Activated CD8-positive, alpha-beta T cell treated with anti-CD3 and anti-CD28 coated beads for 36 hours (primary cell): Measurements from ENCODE around the gene PDIA5. TPM values are rescaled to one million over a fixed set of nuclear protein-coding genes. Genes with fewer than 3 reads are reported as not detected.

Source experiments
- ATAC-seq: fragments of 200-7000 bp; cut with Tn5 transposase; one replicate; pipeline ENCODE4 v1.10.0; 2021; ENCODE audit warnings: mild to moderate bottlenecking, moderate library complexity
- CTCF ChIA-PET: fragments of 350-600 bp; sonication (Branson Sonifier 250); formaldehyde crosslinking; loops from one replicate; lab custom pipeline; 2021; ENCODE audit warnings: antibody characterized with exemption; lab: Charles Lee
- POLR2A ChIA-PET: fragments of 350-600 bp; sonication (Branson Sonifier 250); formaldehyde crosslinking; loops from one replicate; lab custom pipeline; 2021; ENCODE audit warnings: antibody characterized with exemption; lab: Charles Lee
- DNase-seq: peaks from one replicate; pipeline ENCODE4 v3.0.0-alpha.2; 2020
- H3K27ac Mint-ChIP-seq: one replicate; pipeline ENCODE4 v1.8.0; 2021; ENCODE audit warnings: mild to moderate bottlenecking, mixed read lengths
- H3K27me3 Mint-ChIP-seq: one replicate; pipeline ENCODE4 v1.8.0; 2021; ENCODE audit warnings: mixed read lengths
- H3K36me3 Mint-ChIP-seq: one replicate; pipeline ENCODE4 v1.8.0; 2021; ENCODE audit warnings: low read depth, mixed read lengths
- H3K4me1 Mint-ChIP-seq: one replicate; pipeline ENCODE4 v1.8.0; 2021; ENCODE audit warnings: low read depth, mixed read lengths
- H3K4me3 Mint-ChIP-seq: one replicate; pipeline ENCODE4 v1.8.0; 2021; ENCODE audit warnings: mild to moderate bottlenecking, moderate library complexity, mixed read lengths
- H3K9me3 Mint-ChIP-seq: one replicate; pipeline ENCODE4 v1.8.0; 2021; ENCODE audit warnings: mixed read lengths
- intact Hi-C: fragments of 100-400 bp; cut with micrococcal nuclease; formaldehyde crosslinking; loops from one replicate; pipeline ENCODE4 v1.10.0; 2022
- total RNA-seq, 2 experiments: library from RNA; stranded (reverse); gene quantifications; one replicate each; pipeline ENCODE4 v1.2.3, GENCODE V29; 2021
- TF ChIP-seq, protein P1 (sequence below): fragments of 200-600 bp; IDR thresholded peaks from one replicate; pipeline ENCODE4 v1.8.0; 2022; ENCODE audit warnings: antibody characterized with exemption, mild to moderate bottlenecking

Gene PDIA5
- total RNA-seq, 2 experiments from 2014 or later, result 17.9 to 19.0 TPM

DNA sequence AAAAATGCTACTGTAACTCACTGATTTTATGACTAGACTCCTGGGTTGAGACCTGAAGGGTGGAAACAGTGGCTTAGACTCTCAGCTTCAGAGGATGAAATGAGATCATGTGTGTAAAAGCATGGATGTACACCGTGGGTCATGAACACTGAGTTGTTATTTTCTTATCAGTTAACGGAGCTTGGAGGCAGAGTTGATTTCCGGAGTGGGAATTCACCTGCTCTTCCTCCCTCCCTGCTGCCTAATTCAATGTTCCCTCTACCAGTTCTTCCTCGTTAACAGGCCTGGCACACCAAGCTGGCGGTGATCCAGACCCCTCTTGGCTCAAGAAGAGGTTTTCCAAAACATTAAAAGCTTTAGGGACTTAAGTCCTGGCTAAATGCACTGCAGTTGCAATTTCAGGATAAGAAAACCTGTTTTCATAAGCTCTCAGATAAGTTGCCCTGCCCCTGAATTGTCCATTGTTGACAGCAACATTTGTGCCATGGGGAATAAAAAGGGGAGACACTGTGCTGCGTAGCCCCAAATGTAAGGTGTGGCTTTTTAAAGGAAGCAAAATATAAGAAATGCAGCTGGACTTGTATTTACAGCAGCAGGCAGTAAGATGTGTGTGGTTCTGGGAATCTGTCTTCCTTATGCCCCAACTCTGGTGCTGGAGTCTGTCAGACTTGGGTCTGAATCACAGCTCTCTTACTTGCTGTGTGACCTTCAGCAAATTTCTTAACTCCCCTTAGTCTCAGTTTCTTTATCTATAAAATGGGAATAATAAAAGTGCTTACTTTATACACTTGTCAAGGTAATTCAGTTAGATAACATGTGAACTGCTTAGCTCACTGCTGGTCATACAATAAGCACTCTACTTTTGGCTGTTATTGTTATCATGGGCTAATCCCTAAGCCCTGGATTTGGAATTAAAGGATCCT, 9.9 kb downstream of the PDIA5 start:
- Mint-ChIP-seq H3K27ac (no peak overlapping the region), H3K36me3 (peaks cover 6% of the 10 kb centered on the region), H3K27me3 (no peaks in the 10 kb centered on the region), H3K9me3 (no peaks in the 10 kb centered on the region), H3K4me3 (no peak overlapping the region), H3K4me1 (peaks cover 25% of the 10 kb centered on the region)
- TF ChIP-seq, protein P1, sequence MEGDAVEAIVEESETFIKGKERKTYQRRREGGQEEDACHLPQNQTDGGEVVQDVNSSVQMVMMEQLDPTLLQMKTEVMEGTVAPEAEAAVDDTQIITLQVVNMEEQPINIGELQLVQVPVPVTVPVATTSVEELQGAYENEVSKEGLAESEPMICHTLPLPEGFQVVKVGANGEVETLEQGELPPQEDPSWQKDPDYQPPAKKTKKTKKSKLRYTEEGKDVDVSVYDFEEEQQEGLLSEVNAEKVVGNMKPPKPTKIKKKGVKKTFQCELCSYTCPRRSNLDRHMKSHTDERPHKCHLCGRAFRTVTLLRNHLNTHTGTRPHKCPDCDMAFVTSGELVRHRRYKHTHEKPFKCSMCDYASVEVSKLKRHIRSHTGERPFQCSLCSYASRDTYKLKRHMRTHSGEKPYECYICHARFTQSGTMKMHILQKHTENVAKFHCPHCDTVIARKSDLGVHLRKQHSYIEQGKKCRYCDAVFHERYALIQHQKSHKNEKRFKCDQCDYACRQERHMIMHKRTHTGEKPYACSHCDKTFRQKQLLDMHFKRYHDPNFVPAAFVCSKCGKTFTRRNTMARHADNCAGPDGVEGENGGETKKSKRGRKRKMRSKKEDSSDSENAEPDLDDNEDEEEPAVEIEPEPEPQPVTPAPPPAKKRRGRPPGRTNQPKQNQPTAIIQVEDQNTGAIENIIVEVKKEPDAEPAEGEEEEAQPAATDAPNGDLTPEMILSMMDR, result no peak
- intact Hi-C loops, result no loop called here
- POLR2A ChIA-PET, result interaction anchor here (1.7 kb wide), 1 partner anchor 9 kb away, joined by 8 read pairs; the partner anchor contains the start of gene PDIA5
- DNase-seq, result no peak
- CTCF ChIA-PET, result interaction anchor here (1.8 kb wide), 1 partner anchor 9 kb away, joined by 5 read pairs; no protein-coding TSS in a partner anchor
- no peak for ATAC-seq

DNA sequence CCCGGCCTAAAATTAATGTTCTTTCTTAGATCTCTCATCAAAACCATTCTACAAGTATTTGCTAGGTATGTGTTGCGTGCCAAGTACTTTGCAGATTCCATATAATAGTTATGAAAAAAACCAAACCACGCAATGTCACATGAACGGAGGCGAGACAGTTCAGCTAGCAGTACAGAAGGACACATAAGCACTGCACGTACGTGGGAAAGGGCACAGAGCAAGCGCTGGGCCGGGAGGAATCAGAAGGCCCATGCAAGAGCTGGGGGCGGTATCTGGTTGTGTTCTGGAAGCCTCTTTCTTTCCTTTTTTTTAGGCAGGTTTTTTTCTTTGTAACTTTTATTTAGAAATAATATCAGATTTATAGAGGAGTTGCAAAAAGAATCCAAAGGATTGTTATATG, 11.3 kb downstream of the PDIA5 start:
- Mint-ChIP-seq H3K9me3 (no peaks in the 10 kb centered on the region), H3K4me3 (no peak overlapping the region), H3K36me3 (peaks cover 4% of the 10 kb centered on the region), H3K27me3 (no peaks in the 10 kb centered on the region), H3K4me1 (peaks cover 30% of the 10 kb centered on the region), H3K27ac (no peak overlapping the region)
- DNase-seq (no peak), ATAC-seq (no peak)
- intact Hi-C loops, result no loop called here
- TF ChIP-seq, protein P1, result no peak
- ChIA-PET POLR2A (no interaction called here), CTCF (interaction anchor here (0.7 kb wide), 1 partner anchor 135 kb away, joined by 3 read pairs; no protein-coding TSS in a partner anchor)

DNA sequence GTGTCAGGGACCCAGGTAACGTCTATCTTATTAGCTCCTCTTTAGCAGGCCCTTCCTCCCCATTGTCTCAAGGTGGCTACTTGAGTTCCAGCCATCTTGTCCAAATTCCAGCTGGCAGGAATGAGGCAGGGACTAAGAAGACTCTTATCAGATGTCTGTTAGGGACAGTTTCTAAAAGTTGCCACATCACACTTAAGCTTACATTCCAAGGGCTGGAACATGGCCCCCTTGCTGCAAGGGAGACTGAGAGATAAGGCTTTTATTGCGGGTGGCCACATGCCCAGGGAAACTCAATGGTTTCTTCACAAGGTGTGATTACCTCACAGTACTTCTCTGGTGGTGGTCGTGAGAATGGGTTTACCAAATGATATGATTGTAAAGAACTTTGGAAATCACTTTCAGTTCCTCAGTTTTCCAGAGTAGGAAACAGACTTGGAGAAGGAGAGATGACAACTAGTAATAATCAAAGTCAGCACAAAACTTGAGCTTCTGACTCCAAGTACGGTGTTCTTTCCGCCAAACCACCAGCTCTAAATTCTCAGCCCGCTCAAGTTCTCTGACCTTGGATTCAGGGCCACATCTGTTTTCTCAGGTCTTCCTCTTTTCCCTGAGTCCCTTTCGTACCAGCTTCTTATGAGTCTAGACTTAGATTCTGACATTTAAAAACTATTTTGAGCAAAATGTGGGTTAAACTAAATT, 14.2 kb downstream of the PDIA5 start:
- Mint-ChIP-seq H3K27ac (no peak overlapping the region), H3K4me1 (peaks cover 46% of the 10 kb centered on the region)
- CTCF ChIA-PET, result interaction anchor here (1.1 kb wide), 1 partner anchor 11 kb away, joined by 3 read pairs; no protein-coding TSS in a partner anchor

DNA sequence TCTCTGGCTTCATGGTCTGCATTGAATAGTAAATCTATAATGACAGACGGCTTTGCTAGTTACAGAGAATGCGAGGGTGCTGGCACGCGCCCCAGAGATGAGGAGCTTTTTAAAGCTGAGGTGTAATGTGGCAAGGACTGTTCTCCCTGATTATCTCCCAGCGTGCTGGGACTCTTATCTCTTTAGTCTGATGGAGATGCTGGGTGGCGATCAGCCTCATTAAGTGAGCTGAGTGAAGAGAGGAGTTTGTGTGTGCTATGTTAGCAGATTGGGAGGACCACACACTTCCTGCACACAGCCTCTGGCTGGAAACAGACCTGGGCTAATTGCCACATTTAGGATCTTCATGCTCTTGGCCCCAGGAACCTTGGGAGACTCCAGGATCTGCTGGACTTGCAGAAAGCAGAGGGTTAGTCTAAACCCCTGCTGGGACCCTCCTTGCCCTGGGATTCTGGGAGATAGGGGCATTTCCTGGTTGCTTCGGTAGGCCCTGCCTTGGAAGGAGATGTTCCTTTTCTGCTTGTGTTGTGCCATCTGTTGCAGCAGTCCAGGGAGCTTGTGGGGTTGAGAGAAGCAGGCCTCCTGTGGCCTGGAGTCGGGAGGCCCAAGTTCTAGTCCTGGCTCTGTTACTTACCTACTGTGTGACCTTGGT, 15.0 kb downstream of the PDIA5 start:
- TF ChIP-seq, protein P1, result no peak
- Mint-ChIP-seq H3K27me3 (no peaks in the 10 kb centered on the region), H3K4me3 (no peak overlapping the region), H3K36me3 (peaks cover 4% of the 10 kb centered on the region), H3K4me1 (peaks cover 45% of the 10 kb centered on the region), H3K27ac (no peak overlapping the region), H3K9me3 (no peaks in the 10 kb centered on the region)
- CTCF ChIA-PET, result interaction anchor here (1.1 kb wide), 1 partner anchor 10 kb away, joined by 3 read pairs; no protein-coding TSS in a partner anchor
- no peak for ATAC-seq
- intact Hi-C loops, result no loop called here
- DNase-seq, result no peak
- POLR2A ChIA-PET, result interaction anchor here (3.1 kb wide), 1 partner anchor 15 kb away, joined by 16 read pairs; the partner anchor contains the start of gene PDIA5

More for the DNA sequence above, 14.2 kb downstream of the PDIA5 start:
- intact Hi-C loops, result no loop called here
- Mint-ChIP-seq H3K27me3 (no peaks in the 10 kb centered on the region), H3K9me3 (no peaks in the 10 kb centered on the region), H3K4me3 (no peak overlapping the region), H3K36me3 (peaks cover 4% of the 10 kb centered on the region)
- POLR2A ChIA-PET, result interaction anchor here (3.1 kb wide), 1 partner anchor 14 kb away, joined by 16 read pairs; the partner anchor contains the start of gene PDIA5
- ATAC-seq (no peak), DNase-seq (no peak)
- TF ChIP-seq, protein P1, result no peak
